ENCODE results near the gene RUNX1.
"Not testable (repeated sequence)": the region's sequence is repeated elsewhere in the genome, so short reads cannot be mapped to it uniquely, and the experiment has no call there.

Gene RUNX1

GRCh38 chr21:34808569-34809204 is 240.4 kb downstream of the RUNX1 start:
- no peak for DNase-seq
- no peak for TF ChIP-seq GATA1 (IDR thresholded peaks at IDR 0.05; ENCODE audit: low read depth, low read length)
- TF ChIP-seq POLR2A (IDR thresholded peaks at IDR 0.05; ENCODE audit: low read length), result no peak

GRCh38 chr21:34807881-34808568 is 241.1 kb downstream of the RUNX1 start:
- no peak for TF ChIP-seq POLR2A (IDR thresholded peaks at IDR 0.05; ENCODE audit: low read length)
- TF ChIP-seq GATA1 (IDR thresholded peaks at IDR 0.05; ENCODE audit: low read depth, low read length), result no peak

DNA sequence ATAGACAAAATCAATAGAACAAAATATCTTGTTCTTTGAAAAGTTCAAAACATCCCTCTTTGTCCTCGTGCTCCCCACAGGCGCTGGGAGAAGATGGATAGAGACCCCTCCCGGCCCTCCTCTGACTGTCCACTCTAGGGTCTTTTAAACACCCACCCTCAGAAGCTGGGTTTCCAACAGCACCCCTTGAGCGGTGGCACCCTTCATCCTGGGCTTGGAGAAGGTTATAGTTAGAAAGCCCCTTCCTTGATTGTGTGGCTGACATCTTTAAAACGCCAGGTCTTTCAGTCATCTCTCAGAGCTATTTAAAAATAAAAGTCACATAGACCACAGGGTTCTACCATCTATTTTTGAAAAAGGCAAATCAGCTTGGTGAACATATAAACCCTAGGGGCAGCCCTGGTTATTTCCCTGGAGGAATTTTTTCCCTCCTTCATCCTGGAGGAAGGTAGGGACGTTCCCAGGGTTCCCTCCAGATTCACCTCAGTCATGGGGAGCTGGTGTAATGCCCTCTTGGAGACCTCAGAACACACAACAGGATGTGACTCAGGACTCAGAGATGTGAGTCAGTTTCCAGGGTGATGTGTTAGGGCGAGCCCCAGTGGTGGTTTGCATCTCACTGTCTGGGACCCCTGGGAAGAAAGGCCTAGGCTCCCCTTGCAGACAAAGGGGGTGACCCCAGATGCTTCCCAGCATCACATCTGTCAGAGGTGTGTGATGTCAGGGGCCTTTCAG is 241.8 kb downstream of the RUNX1 start:
- no peak for TF ChIP-seq POLR2A (IDR thresholded peaks at IDR 0.05; ENCODE audit: low read length)
- no peak for TF ChIP-seq GATA1 (IDR thresholded peaks at IDR 0.05; ENCODE audit: low read depth, low read length)
- peak in 1 of 2 experiments; percentile 8 for DNase-seq

More at GRCh38 chr21:34807881-34808568, 241.1 kb downstream of the RUNX1 start:
- DNase-seq, result no peak

DNA sequence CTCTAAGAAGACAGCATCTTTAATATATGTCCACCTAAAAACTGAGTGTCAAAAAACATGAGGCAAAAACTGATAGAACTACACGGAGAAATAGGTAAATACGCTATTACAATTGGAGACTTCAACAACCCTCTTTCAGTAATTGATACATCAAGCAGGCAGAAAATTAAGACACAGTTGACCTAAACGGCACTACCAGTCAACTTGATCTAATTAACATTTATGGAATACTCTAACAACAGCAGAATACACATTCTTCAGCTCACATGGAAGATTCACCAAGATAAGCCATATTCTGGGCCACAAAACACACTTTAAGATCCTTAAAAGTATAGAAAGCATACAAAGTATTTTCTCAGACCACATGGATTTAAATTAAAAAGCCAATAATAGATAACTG is 242.7 kb downstream of the RUNX1 start:
- DNase-seq, result no peak
- no peak for TF ChIP-seq GATA1 (IDR thresholded peaks at IDR 0.05; ENCODE audit: low read depth, low read length)
- no peak for TF ChIP-seq POLR2A (IDR thresholded peaks at IDR 0.05; ENCODE audit: low read length)

- no peak for DNase-seq
- TF ChIP-seq POLR2A (IDR thresholded peaks at IDR 0.05; ENCODE audit: low read length) (no peak), GATA1 (IDR thresholded peaks at IDR 0.05; ENCODE audit: low read depth, low read length) (no peak)
Measured at GRCh38 chr21:34805157-34805556, 243.9 kb downstream of the RUNX1 start.

GRCh38 chr21:34804584-34804983 is 244.5 kb downstream of the RUNX1 start:
- DNase-seq, result not testable (repeated sequence)

- DNase-seq, result no peak
- TF ChIP-seq POLR2A (IDR thresholded peaks at IDR 0.05; ENCODE audit: low read length) (no peak), GATA1 (IDR thresholded peaks at IDR 0.05; ENCODE audit: low read depth, low read length) (no peak)
Measured at GRCh38 chr21:34803782-34804370, 245.2 kb downstream of the RUNX1 start.

DNA sequence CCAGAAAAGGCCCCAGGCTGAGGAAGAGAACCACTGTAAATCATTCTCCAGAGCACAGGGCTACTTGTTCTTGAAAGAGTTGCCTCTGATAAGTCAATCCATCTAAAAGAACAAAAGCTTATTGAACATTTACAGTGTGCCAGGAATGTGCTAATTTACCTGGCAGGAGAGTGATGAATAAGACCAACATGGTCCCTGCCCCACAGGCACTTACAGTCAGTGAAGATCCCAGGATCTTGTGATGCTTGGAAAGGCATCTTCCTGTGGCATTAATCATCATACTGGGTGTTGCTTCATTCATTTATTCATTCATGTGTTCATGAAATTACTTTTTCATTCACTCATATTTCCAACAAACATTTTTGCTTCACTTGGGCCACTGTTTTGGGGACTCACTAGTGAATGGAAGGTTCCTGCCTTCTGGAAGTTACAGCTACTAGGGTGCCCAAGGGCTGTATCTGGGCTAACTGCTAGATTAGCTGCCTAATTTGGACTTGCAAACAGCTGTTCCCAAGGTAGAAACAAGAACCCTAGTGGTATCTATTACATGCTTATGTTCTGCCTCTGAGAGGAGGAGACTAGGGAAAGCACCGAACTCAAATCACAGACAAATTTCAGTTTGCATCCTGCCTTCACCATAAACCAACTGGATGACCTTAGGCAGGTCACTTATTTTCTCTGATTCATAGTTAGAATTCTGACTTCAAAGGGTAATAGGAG is 246.8 kb downstream of the RUNX1 start:
- DNase-seq, result no peak
- TF ChIP-seq POLR2A (IDR thresholded peaks at IDR 0.05; ENCODE audit: low read length) (no peak), GATA1 (IDR thresholded peaks at IDR 0.05; ENCODE audit: low read depth, low read length) (no peak)

- DNase-seq, result peak in 1 of 2 experiments; percentile 38
- TF ChIP-seq POLR2A (IDR thresholded peaks at IDR 0.05; ENCODE audit: low read length) (no peak), GATA1 (IDR thresholded peaks at IDR 0.05; ENCODE audit: low read depth, low read length) (no peak)
Measured at GRCh38 chr21:34801519-34802132, 247.5 kb downstream of the RUNX1 start.

DNA sequence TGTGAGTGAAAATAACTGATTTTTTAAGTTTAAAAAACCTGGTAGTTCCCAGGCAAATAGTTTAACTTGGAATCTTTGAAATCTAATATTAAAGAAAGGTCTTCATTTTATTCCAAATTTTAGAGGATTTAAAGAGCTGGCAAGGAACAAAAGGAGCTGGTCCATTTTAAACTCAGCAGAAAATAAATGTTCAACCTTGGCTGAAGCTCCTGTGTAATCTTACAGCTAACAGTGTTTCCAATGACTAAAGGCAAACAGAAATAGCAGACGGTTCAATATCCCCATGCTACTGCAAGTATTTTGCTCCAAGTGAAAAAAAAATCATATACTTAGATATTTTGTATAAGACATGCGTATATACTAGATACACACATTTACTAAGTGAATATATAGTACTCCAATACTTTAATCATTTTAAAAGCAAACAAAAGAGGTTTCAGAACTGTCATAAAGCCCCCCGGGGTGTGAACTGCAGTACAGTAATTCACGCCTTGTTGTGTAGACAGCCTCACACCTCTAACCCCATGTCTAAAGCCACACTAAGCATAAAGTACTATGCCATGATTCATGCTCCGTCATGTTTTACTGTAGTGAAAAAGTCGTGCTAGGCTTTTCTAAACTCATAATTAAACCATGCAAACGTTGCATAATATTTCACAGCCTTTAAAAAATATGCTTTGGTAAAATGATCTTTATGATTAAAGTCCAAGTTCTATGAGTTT is 248.1 kb downstream of the RUNX1 start:
- TF ChIP-seq POLR2A (IDR thresholded peaks at IDR 0.05; ENCODE audit: low read length) (no peak), GATA1 (IDR thresholded peaks at IDR 0.05; ENCODE audit: low read depth, low read length) (no peak)

GRCh38 chr21:34799092-34799491 is 250.0 kb downstream of the RUNX1 start:
- no peak for DNase-seq
- TF ChIP-seq GATA1 (IDR thresholded peaks at IDR 0.05; ENCODE audit: low read depth, low read length) (no peak), POLR2A (IDR thresholded peaks at IDR 0.05; ENCODE audit: low read length) (no peak)

More for the DNA sequence above, 248.1 kb downstream of the RUNX1 start:
- no peak for DNase-seq

- TF ChIP-seq GATA1 (IDR thresholded peaks at IDR 0.05; ENCODE audit: low read depth, low read length), result no peak
- no peak for TF ChIP-seq POLR2A (IDR thresholded peaks at IDR 0.05; ENCODE audit: low read length)
- no peak for DNase-seq
Measured at GRCh38 chr21:34797921-34798535, 251.1 kb downstream of the RUNX1 start.

Data from erythroblast (primary cell).